H1 (cell line): Measurements from ENCODE around the gene ITSN1. TPM values are rescaled to one million over a fixed set of nuclear protein-coding genes. Genes with fewer than 3 reads are reported as not detected.

Experiments used
- CTCF ChIA-PET: fragments of 300-600 bp; sonication (Branson Sonifier 250); formaldehyde crosslinking; loops from one replicate; lab custom pipeline; 2021; ENCODE audit not compliant: partially characterized antibody; lab: Charles Lee
- POLR2A ChIA-PET: fragments of 300-600 bp; sonication (Branson Sonifier 250); formaldehyde crosslinking; loops from one replicate; lab custom pipeline; 2021; ENCODE audit warnings: inconsistent platforms; ENCODE audit not compliant: partially characterized antibody; lab: Charles Lee
- DNase-seq, 2 experiments: peaks; one replicate each; pipeline versions ENCODE4 v3.0.0 to v3.0.0-alpha.2; 2010 to 2022; ENCODE audit warnings: low spot score in 2 of 2, low read depth in 1 of 2, mixed read lengths in 1 of 2
- FAIRE-seq: peaks from 2 replicates; lab custom pipeline; 2011; peaks lifted over from hg19 to GRCh38; lab: Jason Lieb, UNC
- H2AFZ ChIP-seq: 2 replicates; pipeline ENCODE4 v1.8.1; 2012; ENCODE audit warnings: low read length, inconsistent platforms
- H2AK5ac ChIP-seq: 2 replicates; pipeline ENCODE4 v1.6.1; 2013; ENCODE audit warnings: low read depth, low read length
- H2BK120ac ChIP-seq: replicated peaks from 2 replicates; pipeline ENCODE3; 2013; ENCODE audit warnings: low read depth, low read length, inconsistent platforms
- H2BK12ac ChIP-seq: 2 replicates; pipeline ENCODE4 v1.6.1; 2013; ENCODE audit warnings: low read depth, low read length
- H2BK15ac ChIP-seq: 2 replicates; pipeline ENCODE4 v1.6.1; 2013; ENCODE audit warnings: low read length
- H2BK20ac ChIP-seq: 2 replicates; pipeline ENCODE4 v1.6.1; 2013; ENCODE audit warnings: low read length
- H2BK5ac ChIP-seq: 2 replicates; pipeline ENCODE4 v1.6.1; 2013; ENCODE audit warnings: low read depth, low read length
- H3K14ac ChIP-seq: 2 replicates; pipeline ENCODE4 v1.6.1; 2013; ENCODE audit warnings: inconsistent platforms; ENCODE audit not compliant: insufficient read length
- H3K18ac ChIP-seq: 2 replicates; pipeline ENCODE4 v1.6.1; 2013; ENCODE audit warnings: low read length; ENCODE audit errors: extremely low read depth
- H3K23ac ChIP-seq: 2 replicates; pipeline ENCODE4 v1.6.1; 2013; ENCODE audit warnings: inconsistent platforms; ENCODE audit not compliant: insufficient read length
- H3K23me2 ChIP-seq: 2 replicates; pipeline ENCODE4 v1.6.1; 2013; ENCODE audit warnings: low read depth, low read length
- H3K27ac ChIP-seq: 2 replicates; pipeline ENCODE4 v1.6.1; 2011; ENCODE audit warnings: low read depth, low read length, inconsistent platforms
- H3K27me3 ChIP-seq, 4 experiments: replicated peaks in 1 of 4; 1 replicate in 1 of 4; 2 replicates in 3 of 4; pipeline versions ENCODE4 v1.6.1 to v1.8.1; 2011 to 2013; ENCODE audit warnings: low read length in 3 of 4, mild to moderate bottlenecking in 3 of 4, inconsistent platforms in 2 of 4, mixed read lengths in 2 of 4, moderate library complexity in 1 of 4; ENCODE audit not compliant: control insufficient read depth in 3 of 4, insufficient read depth in 3 of 4; ENCODE audit errors: extremely low read depth in 1 of 4
- H3K36me3 ChIP-seq, 4 experiments: 2 replicates each; pipeline versions ENCODE4 v1.6.1 to v1.8.1; 2011 to 2013; ENCODE audit warnings: mild to moderate bottlenecking in 4 of 4, low read length in 3 of 4, moderate library complexity in 2 of 4, control low read depth in 1 of 4, inconsistent platforms in 1 of 4; ENCODE audit not compliant: insufficient read depth in 4 of 4, control insufficient read depth in 2 of 4
- H3K4ac ChIP-seq: replicated peaks from 2 replicates; pipeline ENCODE3; 2013; ENCODE audit warnings: low read length, low read depth, mixed read lengths, inconsistent platforms; ENCODE audit not compliant: insufficient read length
- H3K4me1 ChIP-seq, 4 experiments: replicated peaks in 1 of 4; 1 replicate in 1 of 4; 2 replicates in 3 of 4; pipeline versions ENCODE4 v1.6.1 to v1.8.1; 2011 to 2013; ENCODE audit warnings: low read length in 3 of 4, inconsistent platforms in 2 of 4, mixed read lengths in 1 of 4; ENCODE audit not compliant: insufficient read depth in 4 of 4, control insufficient read depth in 3 of 4
- H3K4me2 ChIP-seq, 2 experiments: 2 replicates each; pipeline versions ENCODE4 v1.6.1 to v1.8.1; 2011 to 2013; ENCODE audit warnings: low read depth in 2 of 2, low read length in 2 of 2, control low read depth in 1 of 2, inconsistent platforms in 1 of 2, mild to moderate bottlenecking in 1 of 2; ENCODE audit not compliant: insufficient read depth in 1 of 2
- H3K4me3 ChIP-seq, 4 experiments: fragments of 200-600, 300-600 bp in 1 of 4; sonication (generic), shearing (Covaris generic), sonication (Bioruptor Twin) in 1 of 4; 2 replicates each; pipeline versions ENCODE4 v1.5.1 to v1.8.1; 2011 to 2016; ENCODE audit warnings: low read length in 4 of 4, low read depth in 3 of 4, control low read depth in 2 of 4, inconsistent platforms in 2 of 4, mild to moderate bottlenecking in 2 of 4, mixed read lengths in 1 of 4, moderate library complexity in 1 of 4; ENCODE audit not compliant: insufficient read depth in 2 of 4; ENCODE audit errors: extremely low read depth in 1 of 4
- H3K56ac ChIP-seq: replicated peaks from 2 replicates; pipeline ENCODE3; 2013; ENCODE audit warnings: low read depth, mild to moderate bottlenecking, mixed read lengths, low read length, inconsistent platforms; ENCODE audit not compliant: insufficient read length
- H3K79me1 ChIP-seq: 2 replicates; pipeline ENCODE4 v1.6.1; 2013; ENCODE audit warnings: low read depth, low read length, control low read depth
- H3K79me2 ChIP-seq, 2 experiments: 2 replicates each; pipeline versions ENCODE4 v1.6.1 to v1.8.1; 2012 to 2013; ENCODE audit warnings: low read length in 2 of 2, mild to moderate bottlenecking in 2 of 2, inconsistent platforms in 1 of 2; ENCODE audit not compliant: insufficient read depth in 2 of 2, control insufficient read depth in 1 of 2
- H3K9ac ChIP-seq, 4 experiments: replicated peaks in 1 of 4; 1 replicate in 1 of 4; 2 replicates in 3 of 4; pipeline versions ENCODE4 v1.6.1 to v1.8.1; 2011 to 2013; ENCODE audit warnings: low read depth in 3 of 4, low read length in 3 of 4, control low read depth in 2 of 4, mild to moderate bottlenecking in 2 of 4, moderate library complexity in 2 of 4, inconsistent platforms in 1 of 4; ENCODE audit errors: extremely low read depth in 1 of 4
- H3K9me3 ChIP-seq, 2 experiments: 2 replicates each; pipeline versions ENCODE4 v1.6.1 to v1.8.1; 2012 to 2013; ENCODE audit warnings: mild to moderate bottlenecking in 2 of 2, moderate library complexity in 2 of 2, control low read depth in 1 of 2, inconsistent platforms in 1 of 2, low read depth in 1 of 2, low read length in 1 of 2, mixed read lengths in 1 of 2; ENCODE audit not compliant: insufficient read depth in 2 of 2
- H4K20me1 ChIP-seq, 2 experiments: replicated peaks in 1 of 2; 2 replicates each; pipeline versions ENCODE3 to v1.8.1; 2011 to 2013; ENCODE audit warnings: inconsistent platforms in 2 of 2, low read length in 2 of 2, mild to moderate bottlenecking in 1 of 2; ENCODE audit not compliant: insufficient read depth in 2 of 2, control insufficient read depth in 1 of 2
- H4K5ac ChIP-seq: 2 replicates; pipeline ENCODE4 v1.6.1; 2013; ENCODE audit warnings: low read length, low read depth, mixed read lengths, inconsistent platforms; ENCODE audit not compliant: insufficient read length
- H4K8ac ChIP-seq: 2 replicates; pipeline ENCODE4 v1.8.0; 2013; ENCODE audit warnings: mild to moderate bottlenecking, moderate library complexity, low read length, inconsistent platforms; ENCODE audit not compliant: insufficient read depth; ENCODE audit errors: extremely low read depth
- H4K91ac ChIP-seq: replicated peaks from 2 replicates; pipeline ENCODE3; 2013; ENCODE audit warnings: low read length, mixed read lengths, inconsistent platforms; ENCODE audit not compliant: insufficient read length
- CTBP2 ChIP-seq: IDR thresholded peaks from 2 replicates; pipeline ENCODE4 v1.7.0; 2011; ENCODE audit warnings: borderline replicate concordance, mild to moderate bottlenecking, moderate library complexity, mixed read lengths, low read length; ENCODE audit not compliant: insufficient read depth, insufficient read length
- SIRT6 ChIP-seq: IDR thresholded peaks from one replicate; pipeline ENCODE4 v1.7.1; 2012; ENCODE audit warnings: low read length, inconsistent platforms
- SRF ChIP-seq: IDR thresholded peaks from 2 replicates; pipeline ENCODE4 v1.6.1; 2011; ENCODE audit warnings: mild to moderate bottlenecking, low read depth, low read length, moderate library complexity
- WGBS, 2 experiments: shearing (Covaris generic) in 1 of 2; methylation state at CpG; one replicate each; pipeline versions ENCODE4 v1.1.6 to v1.1.7; 2013 to 2015; ENCODE audit warnings: low lambda C conversion rate in 2 of 2, mixed read lengths in 2 of 2, inconsistent platforms in 1 of 2, low coverage in 1 of 2, missing lambda C conversion rate in 1 of 2; ENCODE audit not compliant: insufficient replicate concordance in 2 of 2, insufficient coverage in 1 of 2, insufficient read length in 1 of 2; ENCODE audit errors: extremely low coverage in 1 of 2, missing lambda C conversion rate in 1 of 2; 5-methylcytosine and 5-hydroxymethylcytosine counted together
- polyA plus RNA-seq, 7 experiments: library from polyadenylated mRNA; depleted of rRNA in 3 of 7; stranded (reverse) in 5 of 7; unstranded in 2 of 7; fragments of >200 nt in 5 of 7; fragments of 200-250 nt in 2 of 7; gene quantifications; 1 replicate in 5 of 7; 2 replicates in 1 of 7; 4 replicates in 1 of 7; pipeline versions ENCODE4 v1.2.1 to v1.2.3, GENCODE V29; 2011 to 2013; ENCODE audit warnings: missing spikeins in 2 of 7, mixed read lengths in 2 of 7
- total RNA-seq: library from RNA; stranded (reverse); fragmentation: NEBNext Ultra II Directional; extraction: Animal tissue kit (Norgen Biotek cat#: 25700); gene quantifications from 2 replicates; pipeline ENCODE4 v1.2.1, GENCODE V29; 2021
- TF ChIP-seq, protein P1 (sequence below): IDR thresholded peaks from 2 replicates; pipeline ENCODE4 v1.6.1; 2011; ENCODE audit warnings: low read length, improper control_type of control experiment

ITSN1 gene
- total and polyA plus RNA-seq, 2 of the 8 experiments (the other 6 are each of a cell fraction or from before 2014, with no cell fraction given): 60.8 to 78.1 TPM

DNA sequence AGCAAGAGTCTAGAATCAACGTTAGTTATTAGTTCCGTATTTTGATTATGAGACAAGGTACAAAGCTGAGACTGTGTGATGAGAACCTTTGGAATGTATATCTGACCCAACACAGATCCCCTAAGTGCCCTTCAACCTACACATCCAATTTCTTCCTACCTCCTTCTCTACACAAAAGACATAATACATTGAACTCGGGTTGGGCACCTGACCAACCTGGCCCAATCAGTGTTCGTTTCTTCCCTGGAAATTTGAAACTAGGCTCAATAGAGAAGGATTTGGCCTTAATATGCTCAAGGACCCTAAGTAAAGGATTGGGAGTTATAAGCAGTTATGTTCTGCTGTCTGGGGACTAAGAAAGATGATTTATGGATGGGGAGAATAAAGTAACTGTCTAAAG lies 12.1 kb downstream of the ITSN1 start:
- Histone ChIP-seq H3K23me2 (no peaks in the 10 kb centered on the region), H2BK20ac (no peak overlapping the region), H2AK5ac (no peak overlapping the region), H2BK120ac (no peak overlapping the region), H3K9ac (no peak overlapping the region), H4K91ac (no peak overlapping the region), H3K56ac (no peak overlapping the region), H4K8ac (no peak overlapping the region), H3K4me3 (no peak overlapping the region), H3K14ac (no peak overlapping the region), H2BK5ac (no peak overlapping the region), H4K20me1 (peaks cover 23 to 27% of the 10 kb centered on the region in 2 experiments), H3K4ac (no peak overlapping the region), H3K27ac (no peak overlapping the region), H3K23ac (no peak overlapping the region), H3K36me3 (no peaks in the 10 kb centered on the region), H3K4me2 (no peak overlapping the region), H2BK12ac (no peak overlapping the region), H3K18ac (no peak overlapping the region), H3K79me1 (peaks cover 9% of the 10 kb centered on the region), H3K27me3 (no peaks in the 10 kb centered on the region), H3K79me2 (peaks cover 20 to 97% of the 10 kb centered on the region in 2 experiments), H2BK15ac (no peak overlapping the region), H3K4me1 (peaks cover 4 to 18% (median 12%) of the 10 kb centered on the region in 4 experiments; a peak in 6 of 7 replicates), H2AFZ (no peak overlapping the region), H4K5ac (no peak overlapping the region), H3K9me3 (no peaks in the 10 kb centered on the region)
- POLR2A ChIA-PET: no interaction called here
- DNase-seq (no peak), FAIRE-seq (no peak)
- TF ChIP-seq CTBP2 (no peak), SRF (no peak), SIRT6 (no peak)
- TF ChIP-seq, protein P1, sequence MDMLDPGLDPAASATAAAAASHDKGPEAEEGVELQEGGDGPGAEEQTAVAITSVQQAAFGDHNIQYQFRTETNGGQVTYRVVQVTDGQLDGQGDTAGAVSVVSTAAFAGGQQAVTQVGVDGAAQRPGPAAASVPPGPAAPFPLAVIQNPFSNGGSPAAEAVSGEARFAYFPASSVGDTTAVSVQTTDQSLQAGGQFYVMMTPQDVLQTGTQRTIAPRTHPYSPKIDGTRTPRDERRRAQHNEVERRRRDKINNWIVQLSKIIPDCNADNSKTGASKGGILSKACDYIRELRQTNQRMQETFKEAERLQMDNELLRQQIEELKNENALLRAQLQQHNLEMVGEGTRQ: peak; percentile 54; the same call in 1 of the 2 replicates
- WGBS, 2 experiments: 91% methylated on average over 4 of the region's 4 CpGs; no CpG with 5 or more reads in 1 of the 2 experiments
- CTCF ChIA-PET: no interaction called here
